Body of pancreas (tissue), 4 donors: ENCODE data around the gene AZI2.

Source experiments
- CTCF ChIP-seq, 7 experiments: fragments of 450-650 bp in 4 of 7; fragments of 200-600 bp in 3 of 7; sonication (generic) in 3 of 7; IDR thresholded peaks; one replicate each; pipeline ENCODE4 v1.5.1; 2016 to 2019; ENCODE audit warnings: antibody characterized with exemption in 7 of 7
- POLR2A ChIP-seq, 3 donors: fragments of 450-650 bp; IDR thresholded peaks; one replicate each; pipeline ENCODE4 v1.6.1; 2016; ENCODE audit warnings: antibody characterized with exemption in 3 of 3, mild to moderate bottlenecking in 2 of 3

DNA sequence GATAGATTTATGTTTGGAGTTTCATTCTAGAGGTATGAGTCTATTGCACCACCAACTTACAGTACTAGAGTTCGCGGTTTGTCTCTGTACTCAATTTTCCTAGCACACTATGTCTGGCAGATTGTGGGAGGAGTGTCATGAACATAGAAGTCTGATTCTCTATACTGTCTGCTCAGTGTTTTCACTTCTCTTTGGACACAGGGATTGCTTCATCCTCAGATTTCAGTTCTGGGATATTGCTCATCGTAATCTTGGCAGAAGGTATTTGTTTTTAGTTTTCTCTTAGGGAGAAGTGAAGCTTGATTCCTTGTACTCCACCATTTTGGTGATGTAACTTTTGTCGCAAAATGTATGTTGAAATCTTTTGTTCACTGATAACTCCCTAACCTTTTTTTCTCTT lies 27.8 kb upstream of the AZI2 start:
- TF ChIP-seq CTCF (IDR thresholded peaks at IDR 0.05) (no peak), POLR2A (IDR thresholded peaks at IDR 0.05) (no peak)
